ENCODE results near the gene FGFRL1. TPM values are rescaled to one million over a fixed set of nuclear protein-coding genes. Genes with fewer than 3 reads are reported as not detected.

Gene FGFRL1
- total RNA-seq, 4 donors from 2014 or later, result 59.0 to 93.9 (median 77.2) TPM

GRCh38 chr4:1019729-1020470 is 8.5 kb downstream of the FGFRL1 start:
- Histone ChIP-seq H3K4me1 (peaks cover 3 to 6% of the 10 kb centered on the region in 2 donors), H3K4me3 (replicated peaks in 1 of 3) (no peak overlapping the region), H3K27ac (no peak overlapping the region), H3K27me3 (no peaks in the 10 kb centered on the region), H3K36me3 (peaks cover 6 to 8% of the 10 kb centered on the region in 2 donors), H3K9me3 (no peaks in the 10 kb centered on the region)
- 83 to 88% methylated on average over 20 of the region's 23 CpGs for WGBS, 2 donors
- TF ChIP-seq CTCF (IDR thresholded peaks at IDR 0.05) (no peak), POLR2A (IDR thresholded peaks at IDR 0.05) (no peak)
- DNase-seq, result no peak
- intact Hi-C loops (cut with DNase I), result loop anchor here (10.0 kb wide), 1 partner anchor 325 kb away; the partner anchor contains the start of gene UVSSA

GRCh38 chr4:1021386-1022050 is 10.1 kb downstream of the FGFRL1 start:
- peaks cover 16 to 17% of the 10 kb centered on the region in 2 donors for H3K36me3 ChIP-seq
- no peak overlapping the region for H3K4me3 ChIP-seq (replicated peaks in 1 of 3)
- peaks cover 3 to 6% of the 10 kb centered on the region in 2 donors for H3K4me1 ChIP-seq
- TF ChIP-seq POLR2A (IDR thresholded peaks at IDR 0.05) (no peak), CTCF (IDR thresholded peaks at IDR 0.05) (no peak)
- 78 to 94% methylated on average over 11 to 13 of the region's 19 CpGs for WGBS, 2 donors
- intact Hi-C loops (cut with DNase I), result no loop called here
- DNase-seq, result no peak
- no peak overlapping the region for H3K27ac ChIP-seq
- no peaks in the 10 kb centered on the region for H3K27me3 ChIP-seq
- H3K9me3 ChIP-seq, result no peaks in the 10 kb centered on the region

GRCh38 chr4:1022051-1022738 is 10.8 kb downstream of the FGFRL1 start:
- Histone ChIP-seq H3K27me3 (no peaks in the 10 kb centered on the region), H3K9me3 (no peaks in the 10 kb centered on the region), H3K36me3 (peaks cover 16 to 17% of the 10 kb centered on the region in 2 donors), H3K4me1 (peaks cover 3 to 6% of the 10 kb centered on the region in 2 donors), H3K4me3 (replicated peaks in 1 of 3) (no peak overlapping the region), H3K27ac (no peak overlapping the region)
- TF ChIP-seq POLR2A (IDR thresholded peaks at IDR 0.05) (no peak), CTCF (IDR thresholded peaks at IDR 0.05) (no peak)
- intact Hi-C loops (cut with DNase I), result no loop called here
- no peak for DNase-seq
- WGBS, 2 donors, result 93 to 96% methylated on average over 5 to 31 of the region's 46 CpGs

GRCh38 chr4:1022739-1023066 is 11.3 kb downstream of the FGFRL1 start:
- H3K9me3 ChIP-seq, result no peaks in the 10 kb centered on the region
- no peak for DNase-seq
- no peak overlapping the region for H3K27ac ChIP-seq
- TF ChIP-seq CTCF (IDR thresholded peaks at IDR 0.05) (no peak), POLR2A (IDR thresholded peaks at IDR 0.05) (no peak)
- no peaks in the 10 kb centered on the region for H3K27me3 ChIP-seq
- intact Hi-C loops (cut with DNase I), result no loop called here
- H3K36me3 ChIP-seq, result peaks cover 16 to 17% of the 10 kb centered on the region in 2 donors
- H3K4me1 ChIP-seq, result peaks cover 2 to 3% of the 10 kb centered on the region in 2 donors
- H3K4me3 ChIP-seq (replicated peaks in 1 of 3), result no peak overlapping the region
- 89 to 97% methylated on average over 10 to 19 of the region's 19 CpGs for WGBS, 2 donors
